GM15510 (cell line): Measurements from ENCODE around the gene SMYD3.

ENCODE experiments used
- POLR2A ChIP-seq: IDR thresholded peaks from 3 replicates; pipeline ENCODE4 v1.6.1; 2011; ENCODE audit warnings: borderline replicate concordance; ENCODE audit not compliant: insufficient read length; ENCODE audit errors: extremely low read depth

The SMYD3 gene

GRCh38 chr1:246460406-246460805 is 46.7 kb downstream of the SMYD3 start:
- no peak for TF ChIP-seq POLR2A

GRCh38 chr1:246459221-246459620 is 47.9 kb downstream of the SMYD3 start:
- no peak for TF ChIP-seq POLR2A

DNA sequence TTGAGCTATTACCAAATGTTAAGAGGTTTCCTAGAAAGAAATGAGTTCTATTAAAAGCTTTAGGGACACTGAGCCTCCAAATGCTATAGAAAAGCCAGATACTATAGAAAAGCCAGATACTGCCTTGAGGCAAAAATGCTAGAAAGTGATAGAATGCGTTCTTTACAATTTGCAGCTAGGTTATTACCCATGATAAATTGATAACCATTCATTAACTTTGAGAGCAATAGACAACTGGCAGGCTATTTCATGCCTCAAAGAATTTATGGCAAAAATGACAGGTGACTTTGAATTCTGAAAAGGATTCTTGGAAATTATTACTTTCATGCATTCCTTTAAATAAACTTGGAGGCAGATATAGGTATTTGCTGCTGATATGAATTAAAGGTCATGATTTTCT is 51.6 kb downstream of the SMYD3 start:
- no peak for TF ChIP-seq POLR2A

DNA sequence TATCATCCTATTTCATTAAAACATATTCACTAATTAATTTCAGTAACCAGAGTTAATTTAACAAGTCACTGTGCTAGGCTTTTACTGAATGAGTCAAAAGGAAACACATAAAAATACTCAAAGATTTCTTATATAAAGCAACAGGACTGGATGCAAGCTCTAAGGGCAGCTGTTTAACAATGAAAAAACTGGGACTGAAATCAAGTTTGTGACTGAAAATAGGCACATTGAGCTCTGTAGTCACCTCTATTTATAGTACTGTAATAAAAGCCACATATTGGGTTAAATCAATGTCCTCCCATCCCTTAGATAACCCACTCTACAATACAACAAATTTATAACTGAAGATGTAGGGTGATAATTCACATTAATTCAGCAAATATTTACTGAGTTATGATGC is 52.4 kb downstream of the SMYD3 start:
- TF ChIP-seq POLR2A = no peak

- no peak for TF ChIP-seq POLR2A
Observed at GRCh38 chr1:246450611-246451251, 56.3 kb downstream of the SMYD3 start.

- TF ChIP-seq POLR2A = no peak
Observed at GRCh38 chr1:246448373-246448772, 58.7 kb downstream of the SMYD3 start.

DNA sequence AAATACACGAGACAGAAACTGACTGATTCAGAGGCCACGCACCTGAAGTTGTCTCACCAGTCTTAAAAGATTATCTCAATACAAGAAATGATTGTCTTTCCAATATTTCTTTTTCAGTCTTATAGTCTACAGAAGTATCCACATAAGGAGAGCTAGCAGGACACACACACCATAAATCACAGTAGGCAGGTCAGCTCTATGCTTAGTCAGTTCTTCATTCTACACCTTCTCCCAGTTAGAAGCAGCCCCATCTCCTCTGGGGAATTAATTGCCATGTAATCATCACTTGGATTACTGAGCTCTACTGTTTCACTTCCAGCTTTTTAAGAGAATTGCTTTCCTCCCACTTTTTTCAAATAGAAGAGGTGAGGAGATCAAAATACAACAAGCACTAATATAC is 59.6 kb downstream of the SMYD3 start:
- TF ChIP-seq POLR2A = no peak

GRCh38 chr1:246445503-246445902 is 61.6 kb downstream of the SMYD3 start:
- no peak for TF ChIP-seq POLR2A

DNA sequence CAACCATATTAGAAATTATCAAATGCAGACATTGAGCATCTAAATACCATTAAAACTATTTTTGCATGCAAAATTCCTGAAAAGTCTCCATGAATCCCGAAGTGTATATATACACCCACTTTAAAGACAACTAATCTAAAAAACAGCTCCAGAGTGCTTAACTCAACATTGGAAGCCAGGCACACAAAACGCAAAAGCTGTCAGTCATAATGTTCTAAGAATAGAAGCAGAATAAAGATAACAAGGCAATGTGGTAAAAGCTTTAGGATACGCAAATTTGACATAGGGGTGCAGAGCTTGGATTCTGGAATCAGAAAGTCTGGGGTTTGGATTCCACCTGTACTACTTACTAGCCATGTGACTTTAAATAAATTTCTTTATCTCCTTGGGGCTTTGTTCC is 62.5 kb downstream of the SMYD3 start:
- no peak for TF ChIP-seq POLR2A

DNA sequence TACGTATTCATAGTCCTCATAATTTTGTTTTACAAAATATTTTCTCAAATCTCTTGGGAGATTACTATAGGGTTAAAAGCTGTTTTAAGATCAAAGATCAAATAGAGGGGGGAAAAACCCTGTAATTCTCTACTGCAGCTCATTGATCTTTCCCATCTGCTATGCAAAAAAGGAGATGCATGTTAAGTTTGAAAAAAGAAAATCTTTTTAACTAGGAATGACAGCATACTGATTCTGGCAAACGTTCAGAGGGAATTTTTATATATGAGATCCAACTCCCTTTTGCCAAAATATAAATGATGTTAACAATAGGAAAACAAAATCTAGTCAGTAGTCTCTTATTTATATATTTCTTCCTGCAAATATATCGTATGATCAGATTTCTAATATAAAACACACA is 69.1 kb downstream of the SMYD3 start:
- TF ChIP-seq POLR2A = no peak

DNA sequence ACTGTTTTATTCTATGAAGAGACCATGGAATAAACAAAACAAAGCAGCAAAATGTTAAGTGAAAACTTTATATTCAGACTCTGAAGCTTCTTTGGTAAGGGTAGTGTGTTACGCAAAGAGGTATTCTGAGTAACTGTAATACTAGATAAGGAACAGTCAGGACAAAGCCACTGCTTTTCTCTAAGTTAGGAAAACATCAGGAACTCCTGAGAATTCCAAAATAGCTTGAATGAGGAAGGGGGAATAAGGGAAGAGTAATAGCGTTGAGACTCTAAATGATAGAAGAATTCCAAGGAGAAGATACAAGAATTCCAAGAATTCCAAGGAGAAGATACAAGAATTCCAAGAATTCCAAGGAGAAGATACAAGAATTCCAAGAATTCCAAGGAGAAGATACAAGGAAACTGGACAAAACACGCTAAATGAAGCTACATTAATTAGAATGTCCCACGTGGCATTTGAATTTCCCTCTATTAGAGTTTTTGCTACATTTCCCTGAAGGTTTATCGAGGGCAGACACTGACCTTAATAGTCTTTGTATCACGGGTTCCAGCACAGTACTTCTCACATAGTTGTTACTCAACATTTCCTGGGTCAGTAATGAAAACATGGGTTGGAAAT is 71.5 kb downstream of the SMYD3 start:
- no peak for TF ChIP-seq POLR2A

DNA sequence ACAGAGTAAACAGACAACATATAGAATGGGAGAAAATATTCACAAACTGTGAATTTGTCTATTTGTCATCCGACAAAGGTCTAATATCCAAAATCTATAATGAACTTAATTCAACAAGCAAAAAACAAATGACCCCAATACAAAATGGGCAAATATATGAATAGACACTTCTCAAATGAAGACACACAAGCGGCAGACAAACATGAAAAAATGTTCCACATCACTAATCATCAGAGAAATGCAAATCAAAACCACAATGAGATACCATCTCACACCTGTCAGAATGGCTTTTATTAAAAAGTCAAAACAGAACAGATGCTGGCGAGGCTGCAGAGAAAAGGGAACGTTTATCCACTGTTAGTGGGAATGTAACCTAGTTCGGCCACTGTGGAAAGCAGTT is 72.7 kb downstream of the SMYD3 start:
- no peak for TF ChIP-seq POLR2A

DNA sequence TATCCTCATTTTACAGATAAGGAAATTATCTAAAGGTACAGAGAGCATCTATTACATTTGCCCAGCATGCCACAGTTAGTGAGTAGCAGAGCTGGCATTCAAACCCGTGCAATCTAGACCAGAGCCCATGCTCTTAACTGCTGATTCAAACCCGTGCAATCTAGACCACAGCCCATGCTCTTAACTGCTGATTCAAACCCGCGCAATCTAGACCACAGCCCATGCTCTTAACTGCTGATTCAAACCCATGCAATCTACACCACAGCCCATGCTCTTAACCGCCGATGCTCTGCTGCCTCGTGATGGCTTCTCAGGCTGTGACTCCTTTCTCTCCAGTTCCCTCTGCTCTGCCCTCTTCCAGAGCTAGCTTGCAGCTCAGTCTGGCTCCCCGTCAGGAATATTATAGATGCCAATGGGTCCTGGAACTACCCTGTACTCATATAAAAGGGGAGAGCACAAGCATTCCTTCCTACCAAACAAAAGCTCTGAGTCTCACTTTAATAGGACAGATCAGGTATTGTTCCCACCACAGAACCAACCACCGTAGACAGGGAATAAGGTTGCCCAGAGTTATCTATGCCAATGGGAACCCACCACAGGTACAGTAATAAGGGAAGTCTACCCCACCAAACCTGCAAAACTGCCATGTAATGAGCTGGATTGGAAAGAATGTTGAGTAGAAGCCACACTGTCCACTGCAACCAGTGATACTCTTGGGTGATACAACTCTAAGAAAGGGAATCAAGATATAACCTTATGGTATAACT is 78.4 kb downstream of the SMYD3 start:
- no peak for TF ChIP-seq POLR2A

- TF ChIP-seq POLR2A = no peak
Observed at GRCh38 chr1:246427611-246428010, 79.5 kb downstream of the SMYD3 start.

DNA sequence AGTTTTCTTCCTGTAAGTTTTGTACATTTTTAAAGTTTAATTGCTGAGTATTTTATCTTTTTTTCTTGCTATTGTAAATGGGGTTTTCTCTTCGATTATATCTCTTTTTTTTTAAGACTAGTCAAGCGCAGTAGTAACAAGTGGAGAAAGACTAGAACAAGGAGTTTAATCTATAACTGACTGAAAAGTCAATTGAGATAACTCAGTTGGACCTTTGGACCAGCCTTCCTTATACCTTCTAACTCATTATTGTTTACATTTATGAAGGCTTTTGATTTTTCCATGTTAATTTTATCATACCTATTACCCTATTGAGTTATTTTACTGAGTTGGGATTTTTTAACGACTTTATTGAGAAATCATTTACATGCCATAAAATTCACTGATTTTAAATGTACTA is 81.2 kb downstream of the SMYD3 start:
- no peak for TF ChIP-seq POLR2A

GRCh38 chr1:246425139-246425794 is 81.8 kb downstream of the SMYD3 start:
- no peak for TF ChIP-seq POLR2A

- no peak for TF ChIP-seq POLR2A
Observed at GRCh38 chr1:246420300-246420699, 86.8 kb downstream of the SMYD3 start.
